ENCODE measurements around the gene C10orf90.
"Not testable (repeated sequence)": the region's sequence is repeated elsewhere in the genome, so short reads cannot be mapped to it uniquely, and the experiment has no call there.

The C10orf90 gene

GRCh38 chr10:126585249-126586017, 85.1 kb downstream of the C10orf90 start:
- no peak for DNase-seq (ENCODE audit: low read depth in 2 of 2)

GRCh38 chr10:126584836-126585235, 85.7 kb downstream of the C10orf90 start:
- no peak for DNase-seq (ENCODE audit: low read depth in 2 of 2)

DNA sequence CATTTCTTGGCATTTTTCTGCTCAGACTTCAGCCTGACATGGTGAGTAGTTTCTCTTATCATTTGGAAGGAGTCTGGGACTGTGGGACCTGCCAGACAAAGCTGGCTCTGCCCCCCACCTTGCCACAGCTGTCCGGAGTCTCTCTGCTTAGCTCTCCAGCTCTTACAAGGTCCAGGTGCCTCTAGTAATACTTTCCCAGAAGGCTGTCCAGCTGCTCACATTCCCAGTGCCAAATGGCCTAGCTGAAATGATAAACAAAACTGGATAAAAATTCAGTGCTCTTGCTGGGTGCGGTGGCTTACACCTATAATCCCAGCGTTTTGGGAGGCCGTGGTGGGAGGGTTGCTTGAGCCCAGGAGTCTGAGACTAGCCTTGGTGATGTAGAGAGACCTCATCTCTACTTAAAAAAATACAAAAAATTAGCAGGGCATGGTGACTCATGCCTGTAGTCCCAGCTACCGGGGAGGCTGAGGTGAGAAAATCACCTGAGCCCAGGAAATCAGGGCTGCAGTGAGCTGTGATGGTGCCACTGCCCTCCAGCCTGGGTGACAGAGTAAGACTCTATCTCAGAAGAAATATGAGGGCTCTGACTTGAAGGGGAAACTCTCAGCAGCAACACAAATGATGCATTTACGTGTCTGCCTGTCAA, 86.8 kb downstream of the C10orf90 start:
- no peak for DNase-seq (ENCODE audit: low read depth in 2 of 2)

DNA sequence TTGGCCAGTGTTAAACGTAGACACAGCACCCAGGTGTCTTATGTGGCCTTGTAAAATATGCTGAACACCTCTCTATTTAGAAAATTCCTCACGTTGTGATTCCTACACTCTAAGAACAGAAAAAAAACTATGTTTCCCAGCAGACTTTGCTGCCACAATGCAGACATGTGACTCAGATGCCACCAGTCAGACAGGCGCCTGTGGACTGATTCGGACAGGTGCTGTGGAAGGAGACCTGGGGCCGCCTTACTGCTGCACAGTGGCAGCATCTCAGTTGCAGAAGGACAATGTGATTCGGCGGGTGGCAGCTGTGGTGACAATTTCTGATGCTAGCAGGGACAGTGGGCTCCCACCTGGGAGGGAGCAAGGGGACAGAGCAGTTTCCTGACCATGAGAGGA, 88.8 kb downstream of the C10orf90 start:
- no peak for DNase-seq (ENCODE audit: low read depth in 2 of 2)

DNA sequence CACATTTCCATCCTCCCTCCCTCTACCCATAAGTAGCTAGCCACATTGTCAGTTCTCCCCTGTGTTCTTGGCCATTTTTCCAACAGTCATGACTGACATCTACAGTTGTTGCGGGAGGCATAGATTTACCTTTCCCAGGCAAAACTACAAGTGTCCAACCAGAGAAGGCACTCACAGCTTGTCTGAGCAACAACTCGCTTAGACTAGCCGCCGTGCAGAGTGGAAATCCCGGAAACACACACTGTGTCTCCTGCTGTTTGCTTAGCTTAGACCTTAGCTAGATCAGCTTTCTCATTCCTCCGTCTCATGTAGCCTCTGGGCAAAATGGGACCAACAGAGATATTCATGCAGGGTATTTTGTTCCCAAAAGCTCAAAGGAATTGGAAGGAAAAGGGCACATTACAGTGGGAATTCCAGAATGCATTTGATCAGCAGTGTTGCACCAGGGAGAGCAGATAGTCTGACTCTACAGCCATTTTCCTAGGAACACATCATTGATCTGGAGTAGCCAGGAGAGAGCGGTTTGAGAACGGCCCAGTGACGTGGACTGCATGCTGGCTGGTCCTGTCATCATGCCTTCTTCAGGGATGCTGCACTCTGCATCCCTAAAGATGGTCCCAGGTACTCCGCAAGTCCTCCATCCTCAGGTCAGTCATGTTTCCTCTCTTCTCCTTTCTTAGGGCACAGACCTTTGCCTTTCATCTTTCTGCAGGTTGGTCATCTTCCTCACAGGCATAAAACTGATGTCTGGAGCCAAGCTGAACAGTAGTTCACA, 89.4 kb downstream of the C10orf90 start:
- DNase-seq (ENCODE audit: low read depth in 2 of 2), result no peak

- DNase-seq (ENCODE audit: low read depth in 2 of 2), result no peak
Observed at GRCh38 chr10:126576336-126576735, 94.2 kb downstream of the C10orf90 start.

GRCh38 chr10:126570621-126571602, 99.6 kb downstream of the C10orf90 start:
- no peak for DNase-seq (ENCODE audit: low read depth in 2 of 2)

- no peak for DNase-seq (ENCODE audit: low read depth in 2 of 2)
Observed at GRCh38 chr10:126570245-126570570, 100.3 kb downstream of the C10orf90 start.

DNA sequence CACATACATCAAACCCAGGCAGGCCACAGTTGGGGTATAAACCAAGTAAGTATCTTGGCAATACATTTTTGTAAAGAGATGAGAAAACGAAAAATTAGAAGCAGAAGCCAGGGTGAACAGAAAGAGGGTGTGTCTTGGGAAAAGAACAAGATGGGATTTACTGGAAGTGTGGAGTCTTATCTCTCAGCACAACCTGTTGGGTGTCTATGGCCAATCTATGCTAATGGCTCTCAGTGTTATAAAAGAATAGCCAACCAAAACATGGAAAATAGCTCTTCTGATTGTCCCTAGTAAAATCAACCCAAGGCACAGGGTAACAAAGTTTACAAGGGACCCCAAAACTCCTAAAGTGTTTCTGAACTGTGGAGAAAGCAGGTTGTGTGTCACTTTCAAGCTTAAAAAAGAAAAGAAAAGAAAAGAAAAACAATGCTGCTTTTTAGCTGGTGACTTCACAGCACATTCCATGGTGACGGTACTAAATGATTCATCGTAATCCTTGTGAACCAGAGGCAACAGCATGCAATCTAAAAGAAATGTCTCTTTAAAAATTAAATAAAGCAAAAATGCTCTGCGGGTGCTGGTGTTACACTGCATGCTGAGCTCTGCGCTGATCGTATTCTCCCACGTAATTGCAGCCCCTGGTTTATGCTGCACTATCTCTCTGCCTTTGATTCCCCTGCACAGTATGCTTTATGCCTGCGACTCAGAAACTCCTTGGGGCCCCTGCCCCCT, 100.8 kb downstream of the C10orf90 start:
- DNase-seq (ENCODE audit: low read depth in 2 of 2), result no peak

GRCh38 chr10:126568809-126569385, 101.6 kb downstream of the C10orf90 start:
- no peak for DNase-seq (ENCODE audit: low read depth in 2 of 2)

- no peak for DNase-seq (ENCODE audit: low read depth in 2 of 2)
Observed at GRCh38 chr10:126565871-126566270, 104.6 kb downstream of the C10orf90 start.

GRCh38 chr10:126565441-126565840, 105.1 kb downstream of the C10orf90 start:
- DNase-seq (ENCODE audit: low read depth in 2 of 2), result no peak

DNA sequence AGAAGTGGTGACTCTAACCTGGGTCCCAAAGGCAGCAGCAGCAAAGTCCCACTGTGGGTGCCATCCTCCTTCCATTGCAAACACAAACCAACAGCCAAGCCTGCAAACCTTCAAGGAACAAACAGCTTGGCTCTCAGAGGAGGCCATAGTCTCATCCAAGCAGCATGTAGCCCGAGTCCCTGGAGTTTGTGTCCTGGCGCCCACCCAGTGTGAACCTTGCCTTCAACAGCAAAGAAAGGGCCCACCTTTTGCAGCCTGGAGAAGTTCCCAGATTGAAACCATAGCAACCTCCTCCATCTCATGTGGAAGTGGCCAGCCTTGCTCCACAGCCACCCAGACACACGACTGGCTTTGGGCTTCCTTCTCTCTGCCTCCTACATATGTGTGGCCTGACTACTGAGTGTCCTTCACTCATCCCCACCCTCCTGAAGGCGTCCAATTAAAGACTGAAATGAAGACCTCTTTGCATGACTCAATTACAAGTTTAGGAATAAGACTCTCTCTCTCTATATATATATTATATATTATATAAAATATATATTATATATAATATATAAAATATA, 106.1 kb downstream of the C10orf90 start:
- no peak for DNase-seq (ENCODE audit: low read depth in 2 of 2)

DNA sequence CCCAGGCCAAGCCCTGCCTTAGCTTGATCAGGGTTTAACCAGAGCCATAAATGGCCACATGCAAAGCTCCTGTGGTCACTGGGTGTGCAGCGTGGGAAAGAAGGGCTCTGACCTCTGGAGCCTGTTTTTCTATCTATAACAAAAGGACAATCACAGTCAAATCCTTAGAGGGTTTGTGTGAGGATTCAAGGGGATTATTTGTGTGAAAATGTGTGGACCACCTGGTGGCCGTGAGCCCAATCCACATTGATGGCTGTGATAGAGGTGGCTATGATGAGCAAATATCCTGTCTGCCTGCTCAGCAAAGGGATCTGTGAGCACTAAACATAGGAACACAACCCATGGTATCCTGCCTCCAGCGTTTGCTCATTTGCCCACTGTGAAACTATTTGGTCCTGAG, 107.1 kb downstream of the C10orf90 start:
- no peak for DNase-seq (ENCODE audit: low read depth in 2 of 2)

- DNase-seq (ENCODE audit: low read depth in 2 of 2), result no peak
Observed at GRCh38 chr10:126561921-126562680, 108.4 kb downstream of the C10orf90 start.

DNA sequence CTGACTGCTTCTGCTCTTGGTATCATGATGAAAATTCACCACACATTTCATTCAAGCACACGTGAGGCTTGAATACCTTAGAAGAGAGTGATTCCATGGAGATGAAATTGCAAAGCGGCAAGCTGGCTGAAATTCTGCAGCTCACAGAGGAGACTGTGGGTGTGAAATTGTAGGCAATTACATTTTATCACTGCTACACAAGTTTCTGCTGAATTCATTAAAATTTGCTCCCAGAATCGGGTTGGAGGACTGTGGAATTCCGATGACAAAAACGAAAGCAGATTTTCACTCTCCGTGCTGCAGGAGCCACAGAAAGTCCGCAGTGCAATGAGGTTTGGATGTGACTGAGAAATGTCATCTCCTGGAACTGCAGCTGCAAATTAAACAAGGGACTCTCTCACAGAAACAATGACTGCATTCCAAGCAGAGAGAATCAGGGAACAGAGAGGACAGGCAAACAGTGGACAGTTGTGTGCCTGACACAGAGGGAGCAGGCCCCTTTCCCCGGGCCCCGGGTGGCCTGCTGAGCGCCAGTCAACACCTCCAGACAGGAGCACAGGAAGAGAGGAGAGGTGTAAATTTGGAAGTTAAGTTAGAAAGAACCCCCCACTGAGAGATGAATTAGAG, 109.1 kb downstream of the C10orf90 start:
- no peak for DNase-seq (ENCODE audit: low read depth in 2 of 2)

- no peak for DNase-seq (ENCODE audit: low read depth in 2 of 2)
Observed at GRCh38 chr10:126558881-126559280, 111.6 kb downstream of the C10orf90 start.

DNA sequence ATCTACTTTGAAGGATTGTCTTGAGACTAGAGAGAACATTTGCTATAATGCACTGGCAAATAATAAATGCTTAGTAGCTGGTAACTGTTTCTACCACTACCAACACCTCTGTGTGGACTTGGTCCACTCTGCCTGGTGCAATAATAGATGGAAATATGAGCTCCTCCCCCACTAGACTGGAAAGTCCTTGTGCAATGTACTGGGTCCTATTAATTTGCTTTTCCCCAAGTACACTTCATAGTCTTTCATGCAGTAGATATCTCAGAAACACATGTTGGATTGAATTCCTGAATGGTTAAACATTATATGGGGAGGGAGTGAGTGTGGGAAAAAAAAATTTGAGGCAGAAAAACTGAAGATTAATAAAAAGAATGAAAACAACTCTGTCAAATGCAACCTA, 119.3 kb downstream of the C10orf90 start:
- DNase-seq (ENCODE audit: low read depth in 2 of 2), result no peak

DNA sequence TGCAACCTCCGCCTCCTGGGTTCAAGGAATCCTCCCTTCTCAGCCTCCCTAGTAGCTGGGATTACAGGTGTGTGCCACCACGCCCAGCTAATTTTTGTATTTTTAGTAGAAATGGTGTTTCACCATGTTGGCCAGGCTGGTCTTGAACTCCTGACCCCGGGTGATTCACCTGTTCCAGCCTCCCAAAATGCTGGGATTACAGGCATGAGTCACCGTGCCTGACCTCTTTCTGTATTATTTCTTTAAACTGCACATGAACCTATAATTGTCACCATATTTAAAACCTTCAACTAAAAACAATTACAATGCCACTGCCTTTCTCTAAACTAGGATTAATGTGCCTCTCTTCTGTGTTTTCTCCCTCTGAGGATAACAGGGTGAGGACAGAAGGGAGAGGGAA, 119.9 kb downstream of the C10orf90 start:
- not testable (repeated sequence) for DNase-seq (ENCODE audit: low read depth in 2 of 2)
